Hepatic stellate cell (primary cell): ENCODE data around the gene UBE2A.
A peak's percentile ranks its signal among the peaks of the same experiment; 100 is the strongest.

ENCODE experiments used
- DNase-seq: peaks from one replicate; pipeline ENCODE4 v3.0.0; 2011; ENCODE audit warnings: low spot score

Gene UBE2A

GRCh38 chrX:119607018-119607389 is 32.6 kb downstream of the UBE2A start:
- no peak for DNase-seq

GRCh38 chrX:119614776-119615175 is 40.4 kb downstream of the UBE2A start:
- no peak for DNase-seq

- no peak for DNase-seq
Measured at GRCh38 chrX:119617517-119618164, 43.3 kb downstream of the UBE2A start.

GRCh38 chrX:119618439-119618838 is 44.1 kb downstream of the UBE2A start:
- DNase-seq = no peak

- DNase-seq = peak; percentile 48
Measured at GRCh38 chrX:119622356-119623232, 48.2 kb downstream of the UBE2A start.

- DNase-seq = no peak
Measured at GRCh38 chrX:119624417-119624816, 50.1 kb downstream of the UBE2A start.

- DNase-seq = no peak
Measured at GRCh38 chrX:119624951-119625668, 50.7 kb downstream of the UBE2A start.

- no peak for DNase-seq
Measured at GRCh38 chrX:119625843-119626242, 51.5 kb downstream of the UBE2A start.
